HG03571 (cell line): ENCODE measurements around the gene MAD1L1.

Experiments
- ATAC-seq: cut with Tn5 transposase; IDR thresholded peaks from one replicate; pipeline ENCODE4 v1.9.1; 2021; ENCODE audit not compliant: unreplicated experiment

Gene MAD1L1

GRCh38 chr7:2120251-2120660, 112.5 kb downstream of the MAD1L1 start:
- no peak for ATAC-seq

GRCh38 chr7:2118630-2119190, 114.0 kb downstream of the MAD1L1 start:
- ATAC-seq = no peak

- no peak for ATAC-seq
Observed at GRCh38 chr7:2118056-2118455, 114.7 kb downstream of the MAD1L1 start.

GRCh38 chr7:2117646-2118045, 115.1 kb downstream of the MAD1L1 start:
- ATAC-seq = no peak

GRCh38 chr7:2116989-2117591, 115.7 kb downstream of the MAD1L1 start:
- ATAC-seq = no peak

- ATAC-seq = no peak
Observed at GRCh38 chr7:2116448-2116810, 116.3 kb downstream of the MAD1L1 start.

GRCh38 chr7:2115760-2116447, 116.8 kb downstream of the MAD1L1 start:
- no peak for ATAC-seq

GRCh38 chr7:2114926-2115759, 117.6 kb downstream of the MAD1L1 start:
- no peak for ATAC-seq

GRCh38 chr7:2114052-2114451, 118.7 kb downstream of the MAD1L1 start:
- no peak for ATAC-seq

- ATAC-seq = no peak
Observed at GRCh38 chr7:2112261-2113198, 120.2 kb downstream of the MAD1L1 start.

GRCh38 chr7:2111568-2111967, 121.2 kb downstream of the MAD1L1 start:
- ATAC-seq = no peak

GRCh38 chr7:2110610-2111396, 121.9 kb downstream of the MAD1L1 start:
- no peak for ATAC-seq

- ATAC-seq = no peak
Observed at GRCh38 chr7:2109936-2110609, 122.7 kb downstream of the MAD1L1 start.

- no peak for ATAC-seq
Observed at GRCh38 chr7:2109251-2109872, 123.4 kb downstream of the MAD1L1 start.

GRCh38 chr7:2108501-2109250, 124.1 kb downstream of the MAD1L1 start:
- no peak for ATAC-seq

GRCh38 chr7:2108071-2108455, 124.7 kb downstream of the MAD1L1 start:
- ATAC-seq = no peak

- no peak for ATAC-seq
Observed at GRCh38 chr7:2107386-2108070, 125.2 kb downstream of the MAD1L1 start.

GRCh38 chr7:2106924-2107323, 125.8 kb downstream of the MAD1L1 start:
- no peak for ATAC-seq
